Measurements from ENCODE around the gene AHDC1. TPM values are rescaled to one million over a fixed set of nuclear protein-coding genes. Genes with fewer than 3 reads are reported as not detected.

Gene AHDC1
- total RNA-seq, 4 donors from 2014 or later: 25.5 to 91.4 (median 47.8) TPM

GRCh38 chr1:27615346-27616192 is 11.6 kb upstream of the AHDC1 start:
- Histone ChIP-seq H3K36me3 (no peaks in the 10 kb centered on the region), H3K4me3 (replicated peaks in 1 of 3) (no peak overlapping the region), H3K4me1 (peaks cover 4 to 6% of the 10 kb centered on the region in 2 donors), H3K27ac (no peak overlapping the region), H3K27me3 (no peaks in the 10 kb centered on the region), H3K9me3 (no peaks in the 10 kb centered on the region)
- intact Hi-C loops (cut with DNase I): no loop called here
- TF ChIP-seq POLR2A (IDR thresholded peaks at IDR 0.05): no peak
- TF ChIP-seq CTCF (IDR thresholded peaks at IDR 0.05): no peak
- no peak for DNase-seq
- WGBS, 2 donors: 77 to 79% methylated on average over 41 of the region's 41 CpGs

GRCh38 chr1:27614625-27615344 is 10.8 kb upstream of the AHDC1 start:
- Histone ChIP-seq H3K27ac (no peak overlapping the region), H3K4me1 (peaks cover 4 to 6% of the 10 kb centered on the region in 2 donors), H3K36me3 (no peaks in the 10 kb centered on the region), H3K4me3 (replicated peaks in 1 of 3) (no peak overlapping the region), H3K27me3 (no peaks in the 10 kb centered on the region), H3K9me3 (no peaks in the 10 kb centered on the region)
- DNase-seq: no peak
- intact Hi-C loops (cut with DNase I): no loop called here
- WGBS, 2 donors: 29 to 30% methylated on average over 19 to 22 of the region's 26 CpGs
- TF ChIP-seq POLR2A (IDR thresholded peaks at IDR 0.05) (no peak), CTCF (IDR thresholded peaks at IDR 0.05) (no peak)

- H3K27me3 ChIP-seq: no peaks in the 10 kb centered on the region
- WGBS, 2 donors: 80 to 84% methylated on average over 15 to 16 of the region's 16 CpGs
- intact Hi-C loops (cut with DNase I): no loop called here
Measured at GRCh38 chr1:27614043-27614624, 10.2 kb upstream of the AHDC1 start.

GRCh38 chr1:27612718-27613117 is 8.8 kb upstream of the AHDC1 start:
- no peaks in the 10 kb centered on the region for H3K27me3 ChIP-seq
- peaks cover 6 to 9% of the 10 kb centered on the region in 2 donors for H3K4me1 ChIP-seq
- TF ChIP-seq CTCF (IDR thresholded peaks at IDR 0.05) (no peak), POLR2A (IDR thresholded peaks at IDR 0.05) (no peak)
- intact Hi-C loops (cut with DNase I): no loop called here
- no peaks in the 10 kb centered on the region for H3K36me3 ChIP-seq
- no peak overlapping the region for H3K4me3 ChIP-seq (replicated peaks in 1 of 3)
- no peak overlapping the region for H3K27ac ChIP-seq
- no peaks in the 10 kb centered on the region for H3K9me3 ChIP-seq
- WGBS, 2 donors: 68 to 69% methylated on average over 9 to 12 of the region's 12 CpGs
- DNase-seq: no peak

More at GRCh38 chr1:27614043-27614624, 10.2 kb upstream of the AHDC1 start:
- H3K36me3 ChIP-seq: no peaks in the 10 kb centered on the region
- no peak for TF ChIP-seq POLR2A (IDR thresholded peaks at IDR 0.05)
- no peak for TF ChIP-seq CTCF (IDR thresholded peaks at IDR 0.05)
- H3K4me1 ChIP-seq: peaks cover 6% of the 10 kb centered on the region in 2 donors
- no peak for DNase-seq
- no peak overlapping the region for H3K27ac ChIP-seq
- no peaks in the 10 kb centered on the region for H3K9me3 ChIP-seq
- no peak overlapping the region for H3K4me3 ChIP-seq (replicated peaks in 1 of 3)
